OCI-M1 (cell line): ENCODE measurements around the gene EZR.
A peak's percentile ranks its signal among the peaks of the same experiment; 100 is the strongest.

Experiments used
- DNase-seq: peaks from one replicate; lab custom pipeline; 2025; lab: John Stamatoyannopoulos, UW

EZR gene

GRCh38 chr6:158775832-158776231 lies 43.3 kb downstream of the EZR start:
- DNase-seq: no peak

GRCh38 chr6:158774717-158775449 lies 44.3 kb downstream of the EZR start:
- DNase-seq: no peak

GRCh38 chr6:158773581-158774449 lies 45.4 kb downstream of the EZR start:
- DNase-seq: no peak

- no peak for DNase-seq
These were observed 46.3 kb downstream of the EZR start for GRCh38 chr6:158772851-158773371.

GRCh38 chr6:158772172-158772571 lies 47.0 kb downstream of the EZR start:
- no peak for DNase-seq

- DNase-seq: no peak
These were observed 47.6 kb downstream of the EZR start for GRCh38 chr6:158771399-158772152.

GRCh38 chr6:158770533-158771330 lies 48.4 kb downstream of the EZR start:
- DNase-seq: no peak

GRCh38 chr6:158769771-158770432 lies 49.3 kb downstream of the EZR start:
- no peak for DNase-seq

GRCh38 chr6:158769234-158769770 lies 49.9 kb downstream of the EZR start:
- no peak for DNase-seq

GRCh38 chr6:158768436-158768835 lies 50.7 kb downstream of the EZR start:
- DNase-seq: no peak

- no peak for DNase-seq
These were observed 51.5 kb downstream of the EZR start for GRCh38 chr6:158767709-158768108.

- DNase-seq: no peak
These were observed 52.3 kb downstream of the EZR start for GRCh38 chr6:158766621-158767455.

- no peak for DNase-seq
These were observed 53.6 kb downstream of the EZR start for GRCh38 chr6:158765499-158766068.

GRCh38 chr6:158764926-158765325 lies 54.2 kb downstream of the EZR start:
- DNase-seq: no peak

- DNase-seq: peak; percentile 49
These were observed 54.9 kb downstream of the EZR start for GRCh38 chr6:158764183-158764849.

- peak; percentile 56 for DNase-seq
These were observed 55.6 kb downstream of the EZR start for GRCh38 chr6:158763434-158764182.

- DNase-seq: peak; percentile 94
These were observed 56.3 kb downstream of the EZR start for GRCh38 chr6:158762787-158763433.
